ENCODE measurements around the gene CYTH3.

CYTH3 gene

DNA sequence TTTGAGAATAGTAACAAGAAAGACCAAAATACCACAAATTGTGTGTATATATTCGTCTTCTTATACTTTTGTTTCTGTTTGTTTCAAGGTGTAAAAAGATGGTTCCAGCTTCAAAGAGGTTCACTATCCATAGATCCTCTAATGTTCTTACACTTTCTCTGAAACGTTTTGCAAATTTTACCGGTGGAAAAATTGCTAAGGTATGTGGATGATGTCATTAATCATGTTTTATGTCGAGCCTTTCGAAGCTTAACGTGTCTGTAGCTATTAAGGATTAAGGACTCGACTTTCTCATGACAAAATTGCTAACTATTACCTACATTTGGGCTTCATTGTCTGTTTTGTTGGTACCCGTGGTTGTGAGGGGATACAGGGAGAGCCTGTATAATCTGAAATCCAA, 128.4 kb downstream of the CYTH3 start:
- ChIA-PET POLR2A (no interaction called here), CTCF (interaction anchor here (0.7 to 3.9 kb wide), 3 partner anchors 16 to 149 kb away, joined by 3 to 18 read pairs (median 3); no protein-coding TSS in a partner anchor)
- no peak overlapping the region for H3K4me3 ChIP-seq (ENCODE audit: low read depth, low read length)
- no peak for DNase-seq (ENCODE audit: low read depth, low spot score)
- TF ChIP-seq, protein P1, sequence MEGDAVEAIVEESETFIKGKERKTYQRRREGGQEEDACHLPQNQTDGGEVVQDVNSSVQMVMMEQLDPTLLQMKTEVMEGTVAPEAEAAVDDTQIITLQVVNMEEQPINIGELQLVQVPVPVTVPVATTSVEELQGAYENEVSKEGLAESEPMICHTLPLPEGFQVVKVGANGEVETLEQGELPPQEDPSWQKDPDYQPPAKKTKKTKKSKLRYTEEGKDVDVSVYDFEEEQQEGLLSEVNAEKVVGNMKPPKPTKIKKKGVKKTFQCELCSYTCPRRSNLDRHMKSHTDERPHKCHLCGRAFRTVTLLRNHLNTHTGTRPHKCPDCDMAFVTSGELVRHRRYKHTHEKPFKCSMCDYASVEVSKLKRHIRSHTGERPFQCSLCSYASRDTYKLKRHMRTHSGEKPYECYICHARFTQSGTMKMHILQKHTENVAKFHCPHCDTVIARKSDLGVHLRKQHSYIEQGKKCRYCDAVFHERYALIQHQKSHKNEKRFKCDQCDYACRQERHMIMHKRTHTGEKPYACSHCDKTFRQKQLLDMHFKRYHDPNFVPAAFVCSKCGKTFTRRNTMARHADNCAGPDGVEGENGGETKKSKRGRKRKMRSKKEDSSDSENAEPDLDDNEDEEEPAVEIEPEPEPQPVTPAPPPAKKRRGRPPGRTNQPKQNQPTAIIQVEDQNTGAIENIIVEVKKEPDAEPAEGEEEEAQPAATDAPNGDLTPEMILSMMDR (IDR thresholded peaks at IDR 0.05; ENCODE audit: insufficient read depth, low read length, missing control alignments): no peak

DNA sequence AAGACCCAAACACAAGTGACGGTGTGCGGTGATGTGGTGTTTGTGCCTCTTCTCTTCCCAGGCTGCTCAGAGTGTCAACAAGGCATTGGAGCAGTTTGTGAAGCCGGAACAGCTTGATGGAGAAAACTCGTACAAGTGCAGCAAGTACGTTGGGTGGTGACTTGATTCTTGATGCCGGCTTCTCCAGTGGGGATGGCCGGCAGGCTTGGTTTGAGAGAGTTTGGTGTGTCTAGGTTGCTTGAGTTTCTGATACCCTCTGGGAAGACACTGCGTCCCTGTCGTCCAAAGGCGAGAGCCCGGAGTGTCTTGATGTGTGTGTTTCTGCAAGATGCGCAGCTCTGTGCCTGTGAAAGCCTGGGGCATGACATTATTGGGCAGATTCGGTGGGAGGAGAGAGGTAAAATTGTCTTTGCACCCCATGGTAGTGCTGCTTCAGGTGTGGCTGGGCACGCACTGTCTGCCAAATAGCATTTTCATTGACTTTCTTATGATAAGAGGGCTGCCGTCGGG, 129.5 kb downstream of the CYTH3 start:
- ChIA-PET CTCF (interaction anchor here (1.4 to 3.9 kb wide), 2 partner anchors 17 to 145 kb away, joined by 3 to 18 read pairs; no protein-coding TSS in a partner anchor), POLR2A (no interaction called here)
- TF ChIP-seq, protein P1 (IDR thresholded peaks at IDR 0.05; ENCODE audit: insufficient read depth, low read length, missing control alignments): no peak
- H3K4me3 ChIP-seq (ENCODE audit: low read depth, low read length): no peak overlapping the region
- DNase-seq (ENCODE audit: low read depth, low spot score): no peak

- POLR2A ChIA-PET: no interaction called here
- TF ChIP-seq, protein P1 (IDR thresholded peaks at IDR 0.05; ENCODE audit: insufficient read depth, low read length, missing control alignments): no peak
These were observed 133.0 kb downstream of the CYTH3 start for GRCh38 chr7:6139189-6139996.

DNA sequence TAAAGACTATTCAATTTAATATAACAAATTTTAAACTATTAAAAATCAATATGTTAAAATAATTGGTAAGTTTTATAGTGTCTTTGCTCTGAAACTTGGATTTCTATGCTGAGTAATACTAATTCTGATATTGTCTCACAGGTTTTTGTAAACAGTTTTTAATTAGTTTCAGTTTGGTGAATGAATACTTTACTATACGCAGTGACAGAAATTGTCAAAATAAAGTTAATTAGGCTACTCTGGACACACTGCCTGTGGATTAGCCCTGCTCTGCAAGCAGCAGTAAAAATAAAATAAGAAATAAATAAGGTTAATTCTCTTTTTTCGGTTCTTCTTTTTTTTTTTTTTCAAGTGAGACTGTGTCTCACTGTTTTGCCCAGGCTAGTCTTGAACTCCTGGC, 135.9 kb downstream of the CYTH3 start:
- DNase-seq (ENCODE audit: low read depth, low spot score): no peak
- ChIA-PET POLR2A (no interaction called here), CTCF (no interaction called here)
- TF ChIP-seq, protein P1 (IDR thresholded peaks at IDR 0.05; ENCODE audit: insufficient read depth, low read length, missing control alignments): no peak
- no peak overlapping the region for H3K4me3 ChIP-seq (ENCODE audit: low read depth, low read length)

More at GRCh38 chr7:6139189-6139996, 133.0 kb downstream of the CYTH3 start:
- CTCF ChIA-PET: interaction anchor here (1.4 to 4.0 kb wide), 4 partner anchors 13 to 211 kb away, joined by 4 to 23 read pairs (median 9); no protein-coding TSS in a partner anchor
- no peak for DNase-seq (ENCODE audit: low read depth, low spot score)
- H3K4me3 ChIP-seq (ENCODE audit: low read depth, low read length): no peak overlapping the region

GRCh38 chr7:6133249-6133648, 139.2 kb downstream of the CYTH3 start:
- POLR2A ChIA-PET: no interaction called here
- CTCF ChIA-PET: interaction anchor here (1.4 to 2.7 kb wide), 2 partner anchors 136 to 190 kb away, joined by 3 to 7 read pairs; no protein-coding TSS in a partner anchor
- H3K4me3 ChIP-seq (ENCODE audit: low read depth, low read length): no peak overlapping the region
- no peak for DNase-seq (ENCODE audit: low read depth, low spot score)
- TF ChIP-seq, protein P1 (IDR thresholded peaks at IDR 0.05; ENCODE audit: insufficient read depth, low read length, missing control alignments): no peak

DNA sequence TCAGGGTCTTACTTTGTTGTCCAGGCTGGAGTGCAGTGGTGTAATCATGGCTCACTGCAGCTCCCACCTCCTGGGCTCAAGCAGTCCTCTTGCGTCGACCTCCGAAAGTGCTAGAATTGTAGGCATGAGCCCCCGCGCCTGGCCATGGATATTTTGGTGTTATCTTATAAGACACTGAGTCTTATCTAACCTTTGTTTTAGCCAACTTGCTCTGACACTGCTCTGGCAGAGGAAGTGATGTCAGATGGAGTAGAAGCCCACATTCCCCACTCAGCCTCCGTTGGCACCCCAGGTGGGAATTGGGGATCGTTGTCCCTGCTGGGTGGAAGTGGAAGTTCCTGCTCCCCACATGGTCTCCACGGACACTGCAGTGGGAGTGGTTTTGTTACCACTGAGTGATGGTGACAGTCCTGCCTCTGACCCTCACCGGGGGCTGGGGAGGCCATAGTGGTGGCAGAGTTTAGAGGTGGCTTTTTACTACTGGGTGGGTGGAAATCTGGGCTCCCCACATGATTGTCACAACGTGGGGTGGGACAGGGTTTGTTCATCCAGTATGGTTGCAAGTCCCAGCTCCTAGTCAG, 142.3 kb downstream of the CYTH3 start:
- TF ChIP-seq, protein P1 (IDR thresholded peaks at IDR 0.05; ENCODE audit: insufficient read depth, low read length, missing control alignments): no peak
- no peak for DNase-seq (ENCODE audit: low read depth, low spot score)
- CTCF ChIA-PET: no interaction called here
- H3K4me3 ChIP-seq (ENCODE audit: low read depth, low read length): no peak overlapping the region
- POLR2A ChIA-PET: no interaction called here
